Testis (tissue), 3 donors: Measurements from ENCODE around the gene PROCR. TPM values are rescaled to one million over a fixed set of nuclear protein-coding genes. Genes with fewer than 3 reads are reported as not detected.

Source experiments
- DNase-seq: peaks from one replicate; pipeline ENCODE4 v3.0.0-alpha.2; 2019
- H3K27ac ChIP-seq, 2 donors: fragments of 200-600 bp; sonication (generic); one replicate each; pipeline ENCODE4 v1.5.1; 2019
- H3K27me3 ChIP-seq: fragments of 200-600 bp; sonication (generic); one replicate; pipeline ENCODE4 v1.5.1; 2019
- H3K36me3 ChIP-seq: fragments of 200-600 bp; sonication (generic); one replicate; pipeline ENCODE4 v1.5.1; 2017; ENCODE audit warnings: low read depth; ENCODE audit errors: missing control alignments
- H3K4me1 ChIP-seq: fragments of 200-600 bp; sonication (generic); one replicate; pipeline ENCODE4 v1.5.1; 2019
- H3K4me3 ChIP-seq, 2 donors: fragments of 200-600 bp; sonication (generic); one replicate each; pipeline ENCODE4 v1.5.1; 2017 to 2019
- H3K9me3 ChIP-seq: fragments of 200-600 bp; sonication (generic); one replicate; pipeline ENCODE4 v1.5.1; 2017
- CTCF ChIP-seq, 3 experiments: fragments of 450-650 bp in 2 of 3; fragments of 200-600 bp in 1 of 3; sonication (generic) in 1 of 3; IDR thresholded peaks; one replicate each; pipeline ENCODE4 v1.5.1; 2016 to 2019; ENCODE audit warnings: antibody characterized with exemption in 3 of 3, mild to moderate bottlenecking in 2 of 3, moderate library complexity in 1 of 3
- POLR2A ChIP-seq: fragments of 450-650 bp; IDR thresholded peaks from one replicate; pipeline ENCODE4 v1.6.1; 2017; ENCODE audit warnings: antibody characterized with exemption, mild to moderate bottlenecking, moderate library complexity
- WGBS, 2 donors: methylation state at CpG; one replicate each; pipeline ENCODE4 v1.1.5; 2018; 5-methylcytosine and 5-hydroxymethylcytosine counted together
- intact Hi-C: fragments of 100-400 bp; cut with DNase I; formaldehyde crosslinking; loops from one replicate; pipeline ENCODE4 v1.15.1; 2023; ENCODE audit warnings: low total_unique reads
- polyA plus RNA-seq: library from polyadenylated mRNA; stranded (reverse); fragments of 350-450 nt; fragmentation: Illumina TruSeq; extraction: RNeasy Lipid Tissue Mini Kit (QIAGEN cat#74804); gene quantifications from one replicate; pipeline ENCODE4 v1.2.3, GENCODE V29; 2014; ENCODE audit warnings: low read depth, low replicate concordance; ENCODE audit not compliant: insufficient read depth
- total RNA-seq, 2 donors: library from RNA; depleted of rRNA; stranded (reverse); fragments of >200 nt; gene quantifications; one replicate each; pipeline ENCODE4 v1.2.3, GENCODE V29; 2016

PROCR gene
- total and polyA plus RNA-seq, 3 donors from 2014 or later = 7.2 to 23.6 (median 8.2) TPM

DNA sequence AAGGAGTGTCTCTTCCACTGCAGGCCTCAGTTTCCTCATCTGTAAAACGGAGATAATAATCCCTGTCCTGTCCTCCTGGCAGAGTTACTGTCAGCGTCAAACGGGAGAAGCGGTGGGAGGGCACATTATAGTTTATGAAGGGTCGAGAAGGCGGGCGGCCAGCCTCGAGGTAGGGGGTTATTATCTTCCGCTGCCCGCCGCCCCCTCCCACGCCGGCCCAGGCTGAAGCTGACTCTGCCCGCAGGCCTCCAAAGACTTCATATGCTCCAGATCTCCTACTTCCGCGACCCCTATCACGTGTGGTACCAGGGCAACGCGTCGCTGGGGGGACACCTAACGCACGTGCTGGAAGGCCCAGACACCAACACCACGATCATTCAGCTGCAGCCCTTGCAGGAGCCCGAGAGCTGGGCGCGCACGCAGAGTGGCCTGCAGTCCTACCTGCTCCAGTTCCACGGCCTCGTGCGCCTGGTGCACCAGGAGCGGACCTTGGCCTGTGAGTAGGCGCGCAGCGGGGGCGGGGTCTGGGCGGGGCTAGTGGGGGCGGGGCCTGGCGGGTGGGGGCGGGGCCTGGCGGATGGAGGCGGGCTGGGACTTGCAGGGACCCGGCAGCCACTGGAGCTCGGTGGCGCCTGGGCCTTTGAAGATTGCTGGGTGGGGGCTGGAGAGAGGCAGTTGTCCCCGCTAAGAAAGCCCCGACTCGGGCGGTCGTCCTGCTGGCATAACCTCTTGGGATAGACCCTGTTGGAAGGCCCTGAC is 2.8 kb downstream of the PROCR start:
- 55 to 69% methylated on average over 18 to 45 of the region's 49 CpGs for WGBS, 2 donors
- H3K36me3 ChIP-seq = no peaks in the 10 kb centered on the region
- H3K9me3 ChIP-seq = no peaks in the 10 kb centered on the region
- peak overlapping the region; percentile 12 to 39 for H3K4me3 ChIP-seq
- TF ChIP-seq CTCF (IDR thresholded peaks at IDR 0.05) (no peak), POLR2A (no peak)
- intact Hi-C loops = no loop called here
- DNase-seq = peak; percentile 60
- no peak overlapping the region for H3K27ac ChIP-seq
- no peaks in the 10 kb centered on the region for H3K4me1 ChIP-seq
- no peaks in the 10 kb centered on the region for H3K27me3 ChIP-seq

GRCh38 chr20:35176132-35176531 is 4.3 kb downstream of the PROCR start:
- H3K4me1 ChIP-seq = no peaks in the 10 kb centered on the region
- no peak overlapping the region for H3K27ac ChIP-seq
- H3K27me3 ChIP-seq = no peaks in the 10 kb centered on the region
- H3K9me3 ChIP-seq = no peaks in the 10 kb centered on the region
- no peak for DNase-seq
- TF ChIP-seq CTCF (IDR thresholded peaks at IDR 0.05) (no peak), POLR2A (no peak)
- no peaks in the 10 kb centered on the region for H3K36me3 ChIP-seq
- H3K4me3 ChIP-seq = no peak overlapping the region
- intact Hi-C loops = no loop called here
- WGBS, 2 donors = 80 to 81% methylated on average over 9 to 14 of the region's 14 CpGs

- Histone ChIP-seq H3K4me1 (no peaks in the 10 kb centered on the region), H3K27me3 (no peaks in the 10 kb centered on the region), H3K36me3 (no peaks in the 10 kb centered on the region), H3K27ac (no peak overlapping the region), H3K9me3 (no peaks in the 10 kb centered on the region), H3K4me3 (no peak overlapping the region)
- no peak for DNase-seq
- 94 to 96% methylated on average over 11 of the region's 11 CpGs for WGBS, 2 donors
- intact Hi-C loops = no loop called here
- TF ChIP-seq POLR2A (no peak), CTCF (IDR thresholded peaks at IDR 0.05) (no peak)
Measured at GRCh38 chr20:35179292-35180212, 7.7 kb downstream of the PROCR start.

GRCh38 chr20:35180266-35180665 is 8.4 kb downstream of the PROCR start:
- intact Hi-C loops = no loop called here
- TF ChIP-seq POLR2A (no peak), CTCF (IDR thresholded peaks at IDR 0.05) (no peak)
- no peaks in the 10 kb centered on the region for H3K36me3 ChIP-seq
- H3K4me3 ChIP-seq = no peak overlapping the region
- DNase-seq = no peak
- H3K4me1 ChIP-seq = no peaks in the 10 kb centered on the region
- no peaks in the 10 kb centered on the region for H3K27me3 ChIP-seq
- no peak overlapping the region for H3K27ac ChIP-seq
- H3K9me3 ChIP-seq = no peaks in the 10 kb centered on the region
- WGBS, 2 donors = 92 to 93% methylated on average over 5 of the region's 5 CpGs
